Gastroesophageal sphincter (tissue), 3 donors: Measurements from ENCODE around the gene RAPGEF5.

Experiments used
- EP300 ChIP-seq: sonication (generic); formaldehyde crosslinking; IDR thresholded peaks from one replicate; pipeline ENCODE4 v1.6.1; 2017; ENCODE audit warnings: antibody characterized with exemption, mild to moderate bottlenecking
- POLR2A ChIP-seq, 2 donors: fragments of 450-650 bp; IDR thresholded peaks; one replicate each; pipeline ENCODE4 v1.6.1; 2017; ENCODE audit warnings: antibody characterized with exemption in 2 of 2, mild to moderate bottlenecking in 2 of 2, moderate library complexity in 1 of 2
- POLR2AphosphoS5 ChIP-seq: sonication (generic); formaldehyde crosslinking; IDR thresholded peaks from one replicate; pipeline ENCODE4 v1.6.1; 2017; ENCODE audit warnings: antibody characterized with exemption
- TF ChIP-seq, protein P1 (sequence below), 4 experiments: fragments of 200-600 bp in 2 of 4; fragments of 450-650 bp in 2 of 4; sonication (generic) in 1 of 4; IDR thresholded peaks; one replicate each; pipeline ENCODE4 v1.5.1; 2017 to 2019; ENCODE audit warnings: antibody characterized with exemption in 4 of 4, mild to moderate bottlenecking in 2 of 4, moderate library complexity in 2 of 4

GRCh38 chr7:22331704-22332103, 25.2 kb downstream of the RAPGEF5 start:
- TF ChIP-seq POLR2AphosphoS5 (no peak), POLR2A (IDR thresholded peaks at IDR 0.05) (no peak), EP300 (no peak)
- TF ChIP-seq, protein P1, sequence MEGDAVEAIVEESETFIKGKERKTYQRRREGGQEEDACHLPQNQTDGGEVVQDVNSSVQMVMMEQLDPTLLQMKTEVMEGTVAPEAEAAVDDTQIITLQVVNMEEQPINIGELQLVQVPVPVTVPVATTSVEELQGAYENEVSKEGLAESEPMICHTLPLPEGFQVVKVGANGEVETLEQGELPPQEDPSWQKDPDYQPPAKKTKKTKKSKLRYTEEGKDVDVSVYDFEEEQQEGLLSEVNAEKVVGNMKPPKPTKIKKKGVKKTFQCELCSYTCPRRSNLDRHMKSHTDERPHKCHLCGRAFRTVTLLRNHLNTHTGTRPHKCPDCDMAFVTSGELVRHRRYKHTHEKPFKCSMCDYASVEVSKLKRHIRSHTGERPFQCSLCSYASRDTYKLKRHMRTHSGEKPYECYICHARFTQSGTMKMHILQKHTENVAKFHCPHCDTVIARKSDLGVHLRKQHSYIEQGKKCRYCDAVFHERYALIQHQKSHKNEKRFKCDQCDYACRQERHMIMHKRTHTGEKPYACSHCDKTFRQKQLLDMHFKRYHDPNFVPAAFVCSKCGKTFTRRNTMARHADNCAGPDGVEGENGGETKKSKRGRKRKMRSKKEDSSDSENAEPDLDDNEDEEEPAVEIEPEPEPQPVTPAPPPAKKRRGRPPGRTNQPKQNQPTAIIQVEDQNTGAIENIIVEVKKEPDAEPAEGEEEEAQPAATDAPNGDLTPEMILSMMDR (IDR thresholded peaks at IDR 0.05): no peak
